ENCODE measurements around the gene SHISA4.
"Not testable (repeated sequence)": the region's sequence is repeated elsewhere in the genome, so short reads cannot be mapped to it uniquely, and the experiment has no call there.

Gene SHISA4

DNA sequence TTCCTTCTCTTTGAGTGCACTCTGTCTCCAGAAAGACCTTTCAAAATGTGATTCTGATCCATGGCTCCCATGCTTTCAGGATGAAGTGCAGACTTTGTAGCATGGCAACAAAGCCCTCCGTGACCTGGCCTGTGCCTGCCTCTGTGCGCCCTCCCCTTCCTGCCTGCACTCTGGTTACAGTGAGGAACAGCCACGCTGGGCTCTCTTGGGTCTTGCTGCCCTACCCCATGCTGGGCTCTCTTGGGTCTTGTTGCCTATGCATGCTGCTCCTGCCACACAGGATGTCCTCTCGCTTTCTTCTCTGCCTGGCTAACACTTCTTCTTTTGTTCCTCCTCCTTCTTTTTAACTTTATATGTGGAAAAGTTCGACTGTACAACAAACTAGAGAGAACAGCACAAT is 29.6 kb downstream of the SHISA4 start:
- DNase-seq (ENCODE audit: extremely low read depth in 1 of 2, low read depth in 1 of 2) = no peak

DNA sequence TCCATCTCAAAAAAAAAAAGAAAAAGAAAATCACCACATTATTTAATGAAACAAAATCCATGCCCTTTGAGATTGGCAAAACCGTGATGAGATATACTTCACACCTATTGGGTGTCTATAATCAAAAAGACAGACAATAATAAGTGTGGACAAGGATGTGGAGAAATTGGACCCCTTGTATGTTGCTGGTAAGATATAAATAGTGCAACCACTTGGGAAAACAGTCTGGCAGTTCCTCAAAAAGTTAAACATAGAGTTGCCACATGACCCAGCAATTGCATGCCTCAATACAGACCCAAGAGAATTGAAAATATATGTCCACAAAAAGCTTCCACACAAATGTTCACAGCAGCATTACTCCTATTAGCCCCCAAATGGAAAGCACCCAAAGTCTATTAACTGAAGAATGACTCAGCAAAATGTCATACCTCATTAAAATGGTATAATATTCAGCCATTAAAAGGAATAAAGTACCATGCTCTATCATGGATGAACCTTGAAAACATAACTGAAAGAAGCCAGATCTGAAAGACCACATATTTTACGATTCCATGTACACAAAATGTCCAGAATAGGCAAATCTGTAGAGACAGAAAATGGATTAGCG is 33.4 kb downstream of the SHISA4 start:
- DNase-seq (ENCODE audit: extremely low read depth in 1 of 2, low read depth in 1 of 2) = no peak

DNA sequence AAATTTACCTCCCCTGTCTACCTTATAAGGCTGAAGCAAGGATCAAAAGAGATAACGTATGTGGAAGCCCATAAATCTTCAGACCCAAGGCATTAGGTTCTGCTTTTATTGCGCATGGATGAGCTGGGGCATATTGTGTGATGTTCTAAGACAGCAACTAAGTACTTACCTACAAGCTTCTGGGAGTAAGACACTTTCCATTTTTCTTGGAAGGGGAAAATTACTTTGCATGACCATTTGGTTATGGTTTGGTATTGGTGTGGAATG is 36.5 kb downstream of the SHISA4 start:
- DNase-seq (ENCODE audit: extremely low read depth in 1 of 2, low read depth in 1 of 2) = no peak

DNA sequence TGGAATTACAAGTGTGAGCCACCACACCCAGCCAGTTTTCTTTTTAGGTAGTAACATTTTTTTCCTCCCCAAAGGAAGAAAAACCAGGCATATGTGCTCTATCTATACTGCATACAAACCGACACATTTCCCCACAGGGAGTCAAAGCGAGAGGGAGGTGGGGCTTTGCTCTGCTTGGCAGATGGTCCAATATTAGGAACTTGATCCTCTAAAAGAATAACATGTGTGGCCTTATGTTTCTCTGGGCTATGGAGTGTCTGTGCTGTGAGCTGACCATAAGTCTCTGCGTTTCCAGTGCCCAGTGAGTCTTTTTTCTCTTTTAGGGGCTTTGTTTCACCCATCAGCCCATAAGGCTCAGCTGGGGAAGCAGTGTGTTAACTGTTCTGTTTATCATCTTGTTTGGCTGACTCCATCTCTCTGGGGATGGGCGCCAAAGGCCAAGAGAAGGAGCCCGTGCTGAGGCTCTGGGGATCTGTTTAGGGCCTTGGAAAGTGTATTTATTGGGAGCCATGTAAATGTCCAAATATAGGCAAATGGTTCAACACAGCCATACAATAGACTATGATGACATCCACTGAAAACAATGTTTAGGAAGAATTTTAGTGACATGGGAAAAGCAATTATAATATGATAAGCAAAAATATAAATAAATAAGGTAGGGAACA is 37.4 kb downstream of the SHISA4 start:
- DNase-seq (ENCODE audit: extremely low read depth in 1 of 2, low read depth in 1 of 2) = no peak

DNA sequence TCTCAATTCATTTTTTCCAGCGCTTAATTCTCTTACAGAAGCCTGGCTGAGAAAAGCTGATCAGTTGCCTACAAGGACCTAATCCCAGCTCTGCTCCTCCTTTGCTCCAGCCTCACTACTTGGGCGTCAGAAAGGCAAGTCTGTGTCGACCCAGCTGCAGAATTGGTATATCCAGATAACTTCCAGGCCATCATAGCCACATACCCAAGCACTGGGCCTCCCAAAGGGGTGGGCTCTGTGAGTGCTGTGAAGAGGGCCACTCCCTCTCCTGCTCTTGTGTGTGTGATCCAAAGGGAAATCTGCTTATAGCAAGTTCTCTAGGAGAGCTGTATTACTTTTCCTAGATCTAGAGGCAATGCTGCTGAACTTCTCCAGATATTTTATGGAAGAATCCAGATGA is 39.6 kb downstream of the SHISA4 start:
- no peak for DNase-seq (ENCODE audit: extremely low read depth in 1 of 2, low read depth in 1 of 2)

DNA sequence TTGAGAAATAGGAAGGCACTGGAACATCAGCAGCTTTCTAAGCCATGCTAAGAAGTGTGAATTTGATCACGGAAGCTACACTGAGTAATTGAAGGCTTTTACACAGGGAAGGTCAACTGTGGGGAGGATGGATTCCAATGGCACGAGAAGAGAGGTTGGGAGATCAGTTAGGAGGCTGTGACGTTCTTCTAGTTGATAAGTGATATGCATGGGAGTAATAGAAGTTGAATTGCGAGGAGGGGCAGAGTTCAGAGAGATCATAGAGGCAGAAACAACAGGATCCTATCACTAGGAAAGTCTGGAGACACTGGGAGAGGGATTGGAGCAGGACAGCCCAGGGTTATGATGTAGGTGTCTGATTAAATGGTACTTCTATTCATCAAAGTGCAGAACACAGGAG is 41.4 kb downstream of the SHISA4 start:
- no peak for DNase-seq (ENCODE audit: extremely low read depth in 1 of 2, low read depth in 1 of 2)

DNA sequence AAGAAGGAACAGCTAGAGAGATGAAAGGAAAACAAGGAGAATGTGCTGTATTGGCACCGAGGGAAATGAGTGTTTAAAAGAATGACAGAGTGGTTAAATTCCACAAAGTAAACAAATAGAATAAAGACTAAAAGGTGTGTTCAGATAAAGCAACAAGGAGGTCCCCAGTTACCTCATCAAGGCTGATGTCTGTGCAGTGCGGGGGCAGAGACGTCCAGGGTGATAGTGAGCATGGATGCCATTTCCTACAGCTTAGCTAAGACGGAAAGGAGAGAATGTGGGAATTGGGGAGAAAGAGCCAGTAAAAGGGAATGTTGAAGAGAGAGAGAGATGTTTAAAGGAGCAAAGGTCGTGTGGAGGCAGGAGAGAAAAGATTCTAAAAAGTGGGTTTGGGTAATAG is 42.1 kb downstream of the SHISA4 start:
- no peak for DNase-seq (ENCODE audit: extremely low read depth in 1 of 2, low read depth in 1 of 2)

DNA sequence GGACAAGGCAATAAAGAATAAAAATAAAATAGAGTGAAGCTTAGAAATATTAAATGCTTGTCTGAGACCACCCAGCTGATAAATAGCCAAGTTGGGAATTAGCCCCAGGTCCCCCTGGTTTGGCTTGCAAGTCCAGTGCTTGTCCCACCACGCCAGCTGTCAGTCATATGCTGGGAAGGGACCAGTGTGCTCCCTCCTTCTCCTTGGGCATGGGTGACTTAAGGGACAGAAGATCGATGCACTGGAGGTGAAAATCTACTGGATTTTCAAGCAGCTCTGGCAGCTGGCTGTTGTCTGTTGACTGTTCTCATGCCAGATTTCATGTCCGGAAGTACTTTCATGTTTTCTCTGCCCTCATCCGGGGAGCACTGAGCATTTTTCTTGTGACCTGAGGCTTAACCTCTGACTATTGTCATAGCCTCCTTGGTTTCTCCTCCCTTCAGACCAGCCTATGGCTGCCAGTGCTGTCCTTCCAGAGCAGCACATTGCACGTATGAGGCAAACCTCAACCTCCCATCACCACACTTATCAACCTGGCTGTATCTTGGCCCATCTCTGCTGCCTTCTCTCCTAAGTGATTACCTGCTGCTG is 45.2 kb downstream of the SHISA4 start:
- DNase-seq (ENCODE audit: extremely low read depth in 1 of 2, low read depth in 1 of 2) = no peak

DNA sequence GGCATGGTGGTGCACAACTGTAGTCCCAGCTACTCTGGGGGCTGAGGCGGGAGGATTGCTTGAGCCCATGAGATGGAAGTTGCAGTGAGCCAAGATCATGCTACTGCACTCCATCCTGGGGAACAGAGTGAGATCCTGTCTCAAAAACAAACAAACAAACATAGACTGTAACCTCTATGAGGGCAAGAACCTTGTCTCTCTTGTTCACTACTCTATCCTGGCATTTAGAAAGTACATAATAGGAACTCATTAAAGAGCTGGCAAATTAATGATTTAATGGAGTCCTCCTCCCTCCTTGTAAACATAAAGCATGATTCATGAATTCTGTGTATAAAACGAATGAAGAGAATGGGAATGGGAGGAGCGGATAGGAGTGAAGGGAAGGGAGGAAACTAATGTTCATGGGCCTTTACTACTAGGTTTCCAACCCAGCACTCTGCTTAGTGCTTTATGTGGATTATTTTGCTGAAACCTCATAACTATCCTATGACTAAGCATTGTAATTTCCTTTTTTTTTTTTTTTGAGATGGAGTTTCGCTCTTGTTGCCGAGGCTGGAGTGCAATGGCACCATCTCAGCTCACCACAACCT is 49.0 kb downstream of the SHISA4 start:
- no peak for DNase-seq (ENCODE audit: extremely low read depth in 1 of 2, low read depth in 1 of 2)

DNA sequence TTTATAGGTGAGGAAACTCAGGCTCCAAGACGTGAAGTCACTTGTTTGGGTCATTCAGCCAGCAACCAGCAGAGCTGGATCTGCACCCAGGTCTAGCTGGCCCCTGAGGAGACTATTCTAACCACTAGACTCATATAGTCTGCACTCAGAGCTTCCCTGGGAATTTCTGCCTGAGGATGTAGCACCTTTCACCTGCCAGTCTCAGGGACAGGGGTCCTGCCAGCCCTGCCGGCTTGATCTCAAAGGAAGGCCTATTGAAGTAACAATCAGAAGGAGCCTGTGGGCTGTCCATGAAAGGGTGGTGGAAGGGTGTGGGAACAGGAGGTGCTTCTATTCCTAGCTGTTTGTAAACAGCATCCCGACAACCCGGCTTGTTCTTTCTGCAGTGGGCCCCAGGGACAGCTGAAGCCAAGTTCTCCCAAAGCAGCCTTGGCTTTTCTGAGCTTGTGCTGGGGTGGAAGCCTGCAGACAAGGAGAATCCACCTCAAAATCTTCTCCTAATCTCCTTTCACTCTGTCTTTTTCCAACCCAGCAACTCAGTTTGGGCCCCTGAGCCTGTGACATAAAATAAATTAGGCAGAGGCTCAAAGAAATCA is 49.8 kb downstream of the SHISA4 start:
- no peak for DNase-seq (ENCODE audit: extremely low read depth in 1 of 2, low read depth in 1 of 2)

DNA sequence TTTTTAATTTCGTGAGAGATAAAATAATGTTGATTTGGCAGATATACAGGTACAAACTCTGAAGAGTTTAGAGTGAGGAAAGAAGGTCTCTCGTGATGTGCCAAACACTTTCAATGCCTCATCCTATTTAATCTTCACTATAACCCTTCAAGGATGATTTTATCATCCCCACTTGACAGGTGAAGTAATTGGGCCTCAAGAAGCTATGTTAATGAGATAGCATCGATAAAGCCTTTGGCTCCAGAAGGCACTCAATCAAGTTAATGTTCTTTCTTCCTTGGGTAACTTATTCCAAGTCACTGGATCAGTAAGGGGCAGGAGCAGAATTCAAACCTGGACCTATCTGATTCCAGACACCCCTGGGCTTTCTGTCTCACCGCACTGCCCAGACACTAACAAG is 50.5 kb downstream of the SHISA4 start:
- DNase-seq (ENCODE audit: extremely low read depth in 1 of 2, low read depth in 1 of 2) = no peak

DNA sequence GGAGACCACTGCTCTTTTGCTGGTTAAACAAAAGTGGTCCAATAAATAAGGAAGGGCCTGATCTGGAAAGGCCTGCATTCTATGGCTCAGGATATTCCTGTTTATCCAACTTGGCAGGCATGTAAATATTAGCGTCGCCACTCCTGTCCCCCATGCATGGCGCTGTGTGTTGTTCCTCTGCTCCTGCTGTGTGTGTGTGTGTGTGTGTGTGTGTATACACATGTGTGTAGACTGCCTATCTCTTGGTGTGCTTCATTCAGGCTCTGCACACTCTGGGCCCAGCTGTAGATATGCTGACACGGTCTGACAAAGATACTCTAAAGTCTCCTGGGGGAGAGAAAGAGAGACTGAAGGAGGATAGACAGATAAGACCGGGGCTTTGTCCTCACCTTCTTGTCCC is 50.9 kb downstream of the SHISA4 start:
- no peak for DNase-seq (ENCODE audit: extremely low read depth in 1 of 2, low read depth in 1 of 2)

DNA sequence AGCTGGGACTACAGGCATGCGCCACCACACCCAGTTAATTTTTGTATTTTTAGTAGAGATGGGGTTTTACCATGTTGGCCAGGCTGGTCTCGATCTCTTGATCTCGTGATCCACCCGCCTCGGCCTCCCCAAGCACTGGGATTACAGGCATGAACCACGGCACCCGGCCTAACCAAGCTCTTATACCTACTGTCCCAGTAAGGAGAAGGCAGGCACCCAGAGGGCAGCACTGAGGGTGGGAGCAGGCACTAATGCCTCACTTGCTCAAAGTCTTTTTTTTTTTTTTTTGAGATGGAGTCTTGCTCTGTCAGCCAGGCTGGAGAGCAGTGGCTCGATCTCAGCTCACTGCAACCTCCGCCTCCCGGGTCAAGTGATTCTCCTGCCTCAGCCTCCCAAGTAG is 51.6 kb downstream of the SHISA4 start:
- not testable (repeated sequence) for DNase-seq (ENCODE audit: extremely low read depth in 1 of 2, low read depth in 1 of 2)

DNA sequence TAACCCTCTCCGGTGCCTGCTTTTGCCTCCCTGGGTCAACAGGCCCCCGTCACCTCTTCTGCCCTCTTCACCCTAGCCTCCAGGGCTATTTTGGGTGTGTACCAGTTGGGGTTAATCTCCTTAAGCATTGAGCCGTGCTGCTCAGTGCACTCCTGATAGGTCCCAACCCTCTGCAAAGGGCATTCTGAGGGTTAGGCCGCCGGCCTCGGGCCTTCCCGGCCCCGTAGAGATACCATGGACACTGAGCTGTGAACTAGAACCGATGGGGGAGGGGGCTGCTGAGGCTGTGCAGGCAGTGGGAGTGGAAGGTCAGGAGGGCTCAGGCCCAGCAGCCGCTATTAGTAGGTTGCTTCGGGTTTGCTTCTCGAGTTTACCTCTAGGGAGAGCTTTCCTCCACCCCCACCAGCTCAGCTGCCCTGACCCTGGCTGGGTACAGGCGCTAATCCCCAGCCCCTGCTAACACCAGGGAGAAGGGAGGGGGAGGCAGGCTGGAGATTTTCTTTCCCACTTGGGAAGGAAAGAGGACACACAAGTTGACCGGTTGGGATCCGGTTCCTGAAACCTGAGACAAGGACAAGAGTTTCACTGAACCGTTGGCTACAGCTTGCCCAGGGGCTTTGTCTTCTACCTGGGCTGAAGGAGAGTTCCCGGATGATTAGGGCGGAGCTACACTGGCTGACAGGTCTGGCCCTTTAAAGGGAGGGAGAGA is 52.9 kb downstream of the SHISA4 start:
- no peak for DNase-seq (ENCODE audit: extremely low read depth in 1 of 2, low read depth in 1 of 2)

DNA sequence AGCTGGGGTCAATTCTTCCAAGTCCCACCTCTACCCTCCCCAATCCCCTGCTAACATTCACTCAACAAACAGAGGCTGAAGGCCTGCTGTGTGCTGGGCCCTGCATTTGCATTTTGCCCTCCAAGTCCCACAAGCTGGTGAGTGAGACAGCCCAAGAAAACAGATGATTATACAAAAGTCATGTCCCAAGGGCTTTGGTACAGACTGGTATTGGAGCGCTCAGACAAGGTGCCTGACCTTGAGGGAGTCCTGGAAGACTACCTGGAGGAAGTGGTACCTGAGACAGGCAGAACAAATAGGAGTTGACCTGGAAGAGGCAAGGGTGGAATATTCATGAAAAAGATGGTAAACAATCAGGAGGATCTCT is 53.4 kb downstream of the SHISA4 start:
- DNase-seq (ENCODE audit: extremely low read depth in 1 of 2, low read depth in 1 of 2) = no peak

Measured in activated CD8-positive, alpha-beta memory T cell treated with anti-CD3 and anti-CD28 coated beads for 1 hour (primary cell).